PFSK-1 (cell line): Measurements from ENCODE around the gene GNAT2.

Experiments used
- FOXP2 ChIP-seq: optimal IDR thresholded peaks from 2 replicates; pipeline ENCODE3; 2011; ENCODE audit warnings: borderline replicate concordance, control low read depth, inconsistent platforms; ENCODE audit not compliant: insufficient read depth; ENCODE audit errors: extremely low read length, extremely low read depth
- POLR2AphosphoS5 ChIP-seq: IDR thresholded peaks from 2 replicates; pipeline ENCODE4 v1.6.1; 2012; ENCODE audit warnings: low read depth, mild to moderate bottlenecking, control low read depth, low read length, moderate library complexity
- SIN3A ChIP-seq: IDR thresholded peaks from 2 replicates; pipeline ENCODE4 v1.6.1; 2012; ENCODE audit warnings: mild to moderate bottlenecking, low read length, moderate library complexity, borderline replicate concordance; ENCODE audit not compliant: insufficient read depth

- no peak for TF ChIP-seq POLR2AphosphoS5
- TF ChIP-seq FOXP2, result no peak
- no peak for TF ChIP-seq SIN3A
Observed at GRCh38 chr1:109616391-109616790, 3.0 kb downstream of the GNAT2 start.
